PC-3 (cell line): ENCODE measurements around the gene ENTREP1. TPM values are rescaled to one million over a fixed set of nuclear protein-coding genes. Genes with fewer than 3 reads are reported as not detected.

Experiments
- ATAC-seq: fragments of 200-7000 bp; cut with Tn5 transposase; 2 replicates; pipeline ENCODE4 v1.9.1; 2020; ENCODE audit warnings: mild to moderate bottlenecking, moderate library complexity
- BruUV-seq: library from RNA; stranded (reverse); fragments of 400-500 nt; replicated peaks from 2 replicates; lab custom pipeline; 2021; lab: Mats Ljungman, UMichigan
- CTCF ChIA-PET: fragments of 300-600 bp; sonication (Branson Sonifier 250); formaldehyde crosslinking; loops from one replicate; lab custom pipeline; 2022; ENCODE audit warnings: antibody characterized with exemption; lab: Charles Lee
- POLR2A ChIA-PET: fragments of 300-600 bp; sonication (Branson Sonifier 250); formaldehyde crosslinking; loops from one replicate; lab custom pipeline; 2022; ENCODE audit warnings: antibody characterized with exemption; ENCODE audit not compliant: unreplicated experiment; lab: Charles Lee
- DNase-seq: peaks from one replicate; pipeline ENCODE4 v3.0.0-alpha.2; 2015
- H2AFZ ChIP-seq: fragments of 300-600 bp; sonication (generic); 2 replicates; pipeline ENCODE4 v1.6.0; 2016; ENCODE audit warnings: antibody characterized with exemption, low read length
- H3F3A ChIP-seq: fragments of 300-600 bp; sonication (generic); one replicate; pipeline ENCODE4 v1.6.0; 2017; ENCODE audit warnings: antibody characterized with exemption, low read length, control low read depth, mild to moderate bottlenecking; ENCODE audit not compliant: unreplicated experiment
- H3K27ac ChIP-seq: fragments of 300-600 bp; sonication (generic); 2 replicates; pipeline ENCODE4 v1.5.1; 2016; ENCODE audit warnings: mild to moderate bottlenecking, low read length
- H3K27me3 ChIP-seq: fragments of 300-600 bp; sonication (generic); 2 replicates; pipeline ENCODE4 v1.6.1; 2016; ENCODE audit warnings: low read length, mixed read lengths
- H3K36me3 ChIP-seq: fragments of 300-600 bp; sonication (generic); 2 replicates; pipeline ENCODE4 v1.6.1; 2016; ENCODE audit warnings: low read depth, mixed run types, low read length, mixed read lengths
- H3K4me1 ChIP-seq: fragments of 300-600 bp; sonication (generic); 2 replicates; pipeline ENCODE4 v1.5.1; 2016; ENCODE audit warnings: low read length; ENCODE audit not compliant: insufficient read depth
- H3K4me2 ChIP-seq: fragments of 300-600 bp; sonication (generic); 2 replicates; pipeline ENCODE4 v1.6.0; 2016; ENCODE audit warnings: low read length
- H3K4me3 ChIP-seq: fragments of 300-600 bp; sonication (generic); 2 replicates; pipeline ENCODE4 v1.5.1; 2016; ENCODE audit warnings: mild to moderate bottlenecking, low read length, mixed read lengths
- H3K79me2 ChIP-seq: fragments of 300-600 bp; sonication (generic); 2 replicates; pipeline ENCODE4 v1.6.1; 2017; ENCODE audit warnings: low read length, mixed read lengths
- H3K9ac ChIP-seq: fragments of 300-600 bp; sonication (generic); 2 replicates; pipeline ENCODE4 v1.6.0; 2016; ENCODE audit warnings: mild to moderate bottlenecking, low read length
- H3K9me2 ChIP-seq: fragments of 300-600 bp; sonication (generic); replicated peaks from 2 replicates; pipeline ENCODE4 v1.6.1; 2016; ENCODE audit warnings: mixed run types, low read length, mixed read lengths
- H3K9me3 ChIP-seq: fragments of 300-600 bp; sonication (generic); 2 replicates; pipeline ENCODE4 v1.6.1; 2016; ENCODE audit warnings: low read length, mixed read lengths
- H4K20me1 ChIP-seq: fragments of 300-600 bp; sonication (generic); 2 replicates; pipeline ENCODE4 v1.6.1; 2016; ENCODE audit warnings: low read length, mixed read lengths
- CTCF ChIP-seq: fragments of 300-600 bp; sonication (generic); conservative IDR thresholded peaks from 2 replicates; pipeline ENCODE4 v1.5.1; 2017; ENCODE audit warnings: antibody characterized with exemption, low read depth, mild to moderate bottlenecking, low read length
- EZH2 ChIP-seq: fragments of 300-600 bp; sonication (generic); IDR thresholded peaks from one replicate; pipeline ENCODE4 v1.6.1; 2017; ENCODE audit warnings: antibody characterized with exemption, mild to moderate bottlenecking, low read length; ENCODE audit not compliant: unreplicated experiment
- EZH2phosphoT487 ChIP-seq: fragments of 300-600 bp; sonication (generic); IDR thresholded peaks from 2 replicates; pipeline ENCODE4 v1.6.1; 2018; ENCODE audit warnings: mild to moderate bottlenecking, antibody characterized with exemption, low read length, borderline replicate concordance
- intact Hi-C: fragments of 100-400 bp; cut with micrococcal nuclease; formaldehyde crosslinking; loops from 2 replicates; pipeline ENCODE4 v1.9.0; 2023
- total RNA-seq: library from RNA; depleted of rRNA; stranded (reverse); fragments of >200 nt; gene quantifications from 2 replicates; pipeline ENCODE4 v1.2.3, GENCODE V29; 2014

The ENTREP1 gene
- total RNA-seq, 1 experiment from 2014 or later = 0.36 TPM

- no peak overlapping the region for H3K27ac ChIP-seq
- no peak overlapping the region for H3K4me3 ChIP-seq
- H3K4me2 ChIP-seq = no peak overlapping the region
- ATAC-seq (no peak), DNase-seq (no peak)
- no peaks in the 10 kb centered on the region for H3K27me3 ChIP-seq
- no peaks in the 10 kb centered on the region for H3K36me3 ChIP-seq
- CTCF ChIA-PET = no interaction called here
- H4K20me1 ChIP-seq = no peaks in the 10 kb centered on the region
- no peak overlapping the region for H3K9ac ChIP-seq
- H2AFZ ChIP-seq = no peak overlapping the region
- H3K9me3 ChIP-seq = no peaks in the 10 kb centered on the region
- H3F3A ChIP-seq = no peaks in the 10 kb centered on the region
- TF ChIP-seq CTCF (no peak), EZH2 (no peak), EZH2phosphoT487 (no peak)
- intact Hi-C loops = no loop called here
- BruUV-seq = no TSS peak
- H3K79me2 ChIP-seq = no peaks in the 10 kb centered on the region
- H3K4me1 ChIP-seq = 0 out of 2 replicates have a peak, but pooled peaks cover 8% of the 10 kb centered on the region
- POLR2A ChIA-PET = no interaction called here
- H3K9me2 ChIP-seq = no peaks in the 10 kb centered on the region
Measured at GRCh38 chr9:69395718-69396117, 70.7 kb downstream of the ENTREP1 start.

GRCh38 chr9:69396759-69397158, 71.7 kb downstream of the ENTREP1 start:
- ATAC-seq (no peak), DNase-seq (no peak)
- Histone ChIP-seq H4K20me1 (no peaks in the 10 kb centered on the region), H3K9ac (no peak overlapping the region), H3K4me2 (no peak overlapping the region), H3F3A (no peaks in the 10 kb centered on the region), H3K9me2 (no peaks in the 10 kb centered on the region), H2AFZ (no peak overlapping the region), H3K27ac (no peak overlapping the region), H3K9me3 (no peaks in the 10 kb centered on the region), H3K79me2 (no peaks in the 10 kb centered on the region), H3K27me3 (no peaks in the 10 kb centered on the region), H3K4me3 (no peak overlapping the region), H3K4me1 (0 out of 2 replicates have a peak, but pooled peaks cover 9% of the 10 kb centered on the region), H3K36me3 (no peaks in the 10 kb centered on the region)
- intact Hi-C loops = no loop called here
- ChIA-PET CTCF (no interaction called here), POLR2A (interaction anchor here (0.7 kb wide), 1 partner anchor 556 kb away, joined by 3 read pairs; no protein-coding TSS in a partner anchor)
- BruUV-seq = no TSS peak
- TF ChIP-seq EZH2phosphoT487 (no peak), EZH2 (no peak), CTCF (no peak)

- BruUV-seq = no TSS peak
Measured at GRCh38 chr9:69397384-69398214, 72.6 kb downstream of the ENTREP1 start.

More at GRCh38 chr9:69397384-69398214, 72.6 kb downstream of the ENTREP1 start:
- Histone ChIP-seq H3K4me2 (no peak overlapping the region), H3K79me2 (no peaks in the 10 kb centered on the region), H3K27ac (no peak overlapping the region), H3K27me3 (no peaks in the 10 kb centered on the region), H2AFZ (no peak overlapping the region), H3F3A (no peaks in the 10 kb centered on the region), H4K20me1 (no peaks in the 10 kb centered on the region), H3K9me2 (no peaks in the 10 kb centered on the region), H3K9me3 (no peaks in the 10 kb centered on the region), H3K4me3 (no peak overlapping the region), H3K36me3 (no peaks in the 10 kb centered on the region), H3K4me1 (0 out of 2 replicates have a peak, but pooled peaks cover 9% of the 10 kb centered on the region), H3K9ac (no peak overlapping the region)
- intact Hi-C loops = no loop called here
- POLR2A ChIA-PET = interaction anchor here (0.5 to 0.7 kb wide), 2 partner anchors 74 to 555 kb away, joined by 3 read pairs; no protein-coding TSS in a partner anchor
- no peak for ATAC-seq
- DNase-seq = peak; percentile 35
- CTCF ChIA-PET = no interaction called here
- TF ChIP-seq CTCF (no peak), EZH2phosphoT487 (no peak), EZH2 (no peak)
